Measurements from ENCODE around the gene PKNOX2. TPM values are rescaled to one million over a fixed set of nuclear protein-coding genes. Genes with fewer than 3 reads are reported as not detected.

Gene PKNOX2
- total RNA-seq, 1 donor from 2014 or later: not detected

- Mint-ChIP-seq H3K4me3 (no peak overlapping the region), H3K9me3 (no peaks in the 10 kb centered on the region), H3K27me3 (peaks cover 6% of the 10 kb centered on the region), H3K4me1 (no peaks in the 10 kb centered on the region), H3K36me3 (ENCODE audit: low read depth) (no peaks in the 10 kb centered on the region), H3K27ac (no peak overlapping the region)
- ChIA-PET CTCF (interaction anchor here (1.5 kb wide), 1 partner anchor 22 kb away, joined by 4 read pairs; no protein-coding TSS in a partner anchor), POLR2A (interaction anchor here (0.6 kb wide), 1 partner anchor 886 kb away, joined by 11 read pairs; the partner anchor contains the start of genes FOXRED1 and SRPRA)
- TF ChIP-seq CTCF (IDR thresholded peaks at IDR 0.05): no peak
- DNase-seq: no peak
- intact Hi-C loops (cut with micrococcal nuclease): no loop called here
- no peak for ATAC-seq (ENCODE audit: low read depth)
Observed at GRCh38 chr11:125382822-125383221, 218.3 kb downstream of the PKNOX2 start.

GRCh38 chr11:125384825-125385224 lies 220.3 kb downstream of the PKNOX2 start:
- H3K4me1 Mint-ChIP-seq: no peaks in the 10 kb centered on the region
- intact Hi-C loops (cut with micrococcal nuclease): no loop called here
- no peak overlapping the region for H3K4me3 Mint-ChIP-seq
- ATAC-seq (ENCODE audit: low read depth) (no peak), DNase-seq (no peak)
- ChIA-PET CTCF (interaction anchor here (1.1 kb wide), 1 partner anchor 20 kb away, joined by 3 read pairs; no protein-coding TSS in a partner anchor), POLR2A (no interaction called here)
- H3K9me3 Mint-ChIP-seq: no peaks in the 10 kb centered on the region
- peaks cover 4% of the 10 kb centered on the region for H3K27me3 Mint-ChIP-seq
- no peaks in the 10 kb centered on the region for H3K36me3 Mint-ChIP-seq (ENCODE audit: low read depth)
- no peak overlapping the region for H3K27ac Mint-ChIP-seq
- no peak for TF ChIP-seq CTCF (IDR thresholded peaks at IDR 0.05)

- CTCF ChIA-PET: no interaction called here
- Mint-ChIP-seq H3K4me3 (no peak overlapping the region), H3K27ac (no peak overlapping the region), H3K9me3 (no peaks in the 10 kb centered on the region), H3K27me3 (peaks cover 5% of the 10 kb centered on the region), H3K4me1 (no peaks in the 10 kb centered on the region), H3K36me3 (ENCODE audit: low read depth) (no peaks in the 10 kb centered on the region)
- intact Hi-C loops (cut with micrococcal nuclease): no loop called here
- DNase-seq (no peak), ATAC-seq (ENCODE audit: low read depth) (no peak)
- POLR2A ChIA-PET: no interaction called here
- no peak for TF ChIP-seq CTCF (IDR thresholded peaks at IDR 0.05)
Observed at GRCh38 chr11:125387901-125388300, 223.3 kb downstream of the PKNOX2 start.

GRCh38 chr11:125388611-125389010 lies 224.1 kb downstream of the PKNOX2 start:
- DNase-seq (no peak), ATAC-seq (ENCODE audit: low read depth) (no peak)
- intact Hi-C loops (cut with micrococcal nuclease): no loop called here
- no peaks in the 10 kb centered on the region for H3K9me3 Mint-ChIP-seq
- H3K4me1 Mint-ChIP-seq: no peaks in the 10 kb centered on the region
- H3K27me3 Mint-ChIP-seq: peaks cover 5% of the 10 kb centered on the region
- H3K27ac Mint-ChIP-seq: no peak overlapping the region
- TF ChIP-seq CTCF (IDR thresholded peaks at IDR 0.05): no peak
- CTCF ChIA-PET: no interaction called here
- POLR2A ChIA-PET: no interaction called here
- no peaks in the 10 kb centered on the region for H3K36me3 Mint-ChIP-seq (ENCODE audit: low read depth)
- no peak overlapping the region for H3K4me3 Mint-ChIP-seq

GRCh38 chr11:125389339-125390166 lies 225.0 kb downstream of the PKNOX2 start:
- ChIA-PET POLR2A (no interaction called here), CTCF (no interaction called here)
- intact Hi-C loops (cut with micrococcal nuclease): no loop called here
- ATAC-seq (ENCODE audit: low read depth) (no peak), DNase-seq (no peak)
- no peaks in the 10 kb centered on the region for H3K36me3 Mint-ChIP-seq (ENCODE audit: low read depth)
- H3K27me3 Mint-ChIP-seq: peaks cover 5% of the 10 kb centered on the region
- no peaks in the 10 kb centered on the region for H3K4me1 Mint-ChIP-seq
- TF ChIP-seq CTCF (IDR thresholded peaks at IDR 0.05): no peak
- H3K4me3 Mint-ChIP-seq: no peak overlapping the region
- H3K9me3 Mint-ChIP-seq: no peaks in the 10 kb centered on the region
- H3K27ac Mint-ChIP-seq: no peak overlapping the region
